ENCODE measurements around the gene PDZD7.

Gene PDZD7

GRCh38 chr10:100997360-100998182, 33.4 kb downstream of the PDZD7 start (continued):
- TF ChIP-seq MZF1 (tag by site-specific recombination; IDR thresholded peaks at IDR 0.05; ENCODE audit: borderline replicate concordance) (peak; percentile 36; the same call in 1 of the 2 replicates), ZNF704 (tag by site-specific recombination; IDR thresholded peaks at IDR 0.05) (no peak), PRDM4 (tag by site-specific recombination; IDR thresholded peaks at IDR 0.05) (peak; percentile 12; the same call in 1 of the 2 replicates), ZNF473 (tag by site-specific recombination; IDR thresholded peaks at IDR 0.05) (no peak), ZNF324 (tag by site-specific recombination; IDR thresholded peaks at IDR 0.05) (0 out of 2 replicates have a peak, but pooled peaks have one; percentile 13), KLF10 (tag by site-specific recombination; IDR thresholded peaks at IDR 0.05) (no peak), ZBTB17 (tag by site-specific recombination; IDR thresholded peaks at IDR 0.05) (no peak), ZNF530 (tag by site-specific recombination; IDR thresholded peaks at IDR 0.05; ENCODE audit: low read depth) (no peak), ZNF155 (tag by site-specific recombination; IDR thresholded peaks at IDR 0.05) (no peak), ZFP69B (tag by site-specific recombination; IDR thresholded peaks at IDR 0.05) (peak; percentile 15), ZIC2 (tag by site-specific recombination; IDR thresholded peaks at IDR 0.05) (peak; percentile 54), TRIM28 (IDR thresholded peaks at IDR 0.05; ENCODE audit: borderline replicate concordance, low read length) (no peak), ZBTB6 (tag by site-specific recombination; IDR thresholded peaks at IDR 0.05) (peak; percentile 61; the same call in 1 of the 2 replicates), ZNF148 (tag by site-specific recombination; IDR thresholded peaks at IDR 0.05; ENCODE audit: borderline replicate concordance) (no peak), ZNF302 (tag by site-specific recombination; IDR thresholded peaks at IDR 0.05; ENCODE audit: low read depth) (no peak), ZNF837 (tag by site-specific recombination; IDR thresholded peaks at IDR 0.05) (0 out of 2 replicates have a peak, but pooled peaks have one; percentile 10), GFI1B (tag by site-specific recombination; IDR thresholded peaks at IDR 0.05) (no peak), ZNF16 (tag by site-specific recombination; IDR thresholded peaks at IDR 0.05; ENCODE audit: low read depth) (no peak), ZNF561 (tag by site-specific recombination; IDR thresholded peaks at IDR 0.05; ENCODE audit: borderline replicate concordance) (peak; percentile 70), ZNF639 (tag by site-specific recombination; IDR thresholded peaks at IDR 0.05) (peak; percentile 78), ZBTB7A (tag by site-specific recombination; IDR thresholded peaks at IDR 0.05; ENCODE audit: low read depth) (peak; percentile 45; the same call in 1 of the 2 replicates)
- TF ChIP-seq, protein P1, sequence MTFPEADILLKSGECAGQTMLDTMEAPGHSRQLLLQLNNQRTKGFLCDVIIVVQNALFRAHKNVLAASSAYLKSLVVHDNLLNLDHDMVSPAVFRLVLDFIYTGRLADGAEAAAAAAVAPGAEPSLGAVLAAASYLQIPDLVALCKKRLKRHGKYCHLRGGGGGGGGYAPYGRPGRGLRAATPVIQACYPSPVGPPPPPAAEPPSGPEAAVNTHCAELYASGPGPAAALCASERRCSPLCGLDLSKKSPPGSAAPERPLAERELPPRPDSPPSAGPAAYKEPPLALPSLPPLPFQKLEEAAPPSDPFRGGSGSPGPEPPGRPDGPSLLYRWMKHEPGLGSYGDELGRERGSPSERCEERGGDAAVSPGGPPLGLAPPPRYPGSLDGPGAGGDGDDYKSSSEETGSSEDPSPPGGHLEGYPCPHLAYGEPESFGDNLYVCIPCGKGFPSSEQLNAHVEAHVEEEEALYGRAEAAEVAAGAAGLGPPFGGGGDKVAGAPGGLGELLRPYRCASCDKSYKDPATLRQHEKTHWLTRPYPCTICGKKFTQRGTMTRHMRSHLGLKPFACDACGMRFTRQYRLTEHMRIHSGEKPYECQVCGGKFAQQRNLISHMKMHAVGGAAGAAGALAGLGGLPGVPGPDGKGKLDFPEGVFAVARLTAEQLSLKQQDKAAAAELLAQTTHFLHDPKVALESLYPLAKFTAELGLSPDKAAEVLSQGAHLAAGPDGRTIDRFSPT (tag by site-specific recombination; IDR thresholded peaks at IDR 0.05): peak; percentile 80
- TF ChIP-seq, protein P2, sequence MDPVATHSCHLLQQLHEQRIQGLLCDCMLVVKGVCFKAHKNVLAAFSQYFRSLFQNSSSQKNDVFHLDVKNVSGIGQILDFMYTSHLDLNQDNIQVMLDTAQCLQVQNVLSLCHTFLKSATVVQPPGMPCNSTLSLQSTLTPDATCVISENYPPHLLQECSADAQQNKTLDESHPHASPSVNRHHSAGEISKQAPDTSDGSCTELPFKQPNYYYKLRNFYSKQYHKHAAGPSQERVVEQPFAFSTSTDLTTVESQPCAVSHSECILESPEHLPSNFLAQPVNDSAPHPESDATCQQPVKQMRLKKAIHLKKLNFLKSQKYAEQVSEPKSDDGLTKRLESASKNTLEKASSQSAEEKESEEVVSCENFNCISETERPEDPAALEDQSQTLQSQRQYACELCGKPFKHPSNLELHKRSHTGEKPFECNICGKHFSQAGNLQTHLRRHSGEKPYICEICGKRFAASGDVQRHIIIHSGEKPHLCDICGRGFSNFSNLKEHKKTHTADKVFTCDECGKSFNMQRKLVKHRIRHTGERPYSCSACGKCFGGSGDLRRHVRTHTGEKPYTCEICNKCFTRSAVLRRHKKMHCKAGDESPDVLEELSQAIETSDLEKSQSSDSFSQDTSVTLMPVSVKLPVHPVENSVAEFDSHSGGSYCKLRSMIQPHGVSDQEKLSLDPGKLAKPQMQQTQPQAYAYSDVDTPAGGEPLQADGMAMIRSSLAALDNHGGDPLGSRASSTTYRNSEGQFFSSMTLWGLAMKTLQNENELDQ (tag by site-specific recombination; IDR thresholded peaks at IDR 0.05; ENCODE audit: low read depth): no peak
